Measurements from ENCODE around the gene SREBF1. TPM values are rescaled to one million over a fixed set of nuclear protein-coding genes. Genes with fewer than 3 reads are reported as not detected.

The SREBF1 gene
- total RNA-seq, 1 donor from 2014 or later = 86.9 TPM

DNA sequence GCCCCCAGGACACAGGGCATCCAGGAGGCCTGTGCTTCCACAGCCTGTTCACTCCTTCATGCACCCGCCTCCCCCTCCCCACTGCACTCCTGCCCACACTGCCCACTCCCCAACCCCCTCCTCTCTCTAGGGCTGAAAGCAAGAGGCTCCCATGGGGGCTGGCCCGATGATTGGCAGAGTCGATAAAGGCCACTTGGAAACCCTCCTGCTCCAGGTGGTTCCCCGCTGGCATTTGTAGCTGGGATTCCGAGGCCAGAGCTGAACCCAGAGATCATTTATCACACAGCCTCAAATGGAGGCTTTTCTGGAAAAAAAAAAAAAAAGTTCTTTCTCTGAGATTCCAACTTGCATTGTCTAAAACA, 74.1 kb downstream of the SREBF1 start:
- no peak for DNase-seq (ENCODE audit: extremely low spot score, unreplicated experiment)
- peaks cover 3% of the 10 kb centered on the region for H3K36me3 Mint-ChIP-seq (ENCODE audit: unreplicated experiment)
- no peak overlapping the region for H3K27ac Mint-ChIP-seq (ENCODE audit: unreplicated experiment)
- TF ChIP-seq, protein P1, sequence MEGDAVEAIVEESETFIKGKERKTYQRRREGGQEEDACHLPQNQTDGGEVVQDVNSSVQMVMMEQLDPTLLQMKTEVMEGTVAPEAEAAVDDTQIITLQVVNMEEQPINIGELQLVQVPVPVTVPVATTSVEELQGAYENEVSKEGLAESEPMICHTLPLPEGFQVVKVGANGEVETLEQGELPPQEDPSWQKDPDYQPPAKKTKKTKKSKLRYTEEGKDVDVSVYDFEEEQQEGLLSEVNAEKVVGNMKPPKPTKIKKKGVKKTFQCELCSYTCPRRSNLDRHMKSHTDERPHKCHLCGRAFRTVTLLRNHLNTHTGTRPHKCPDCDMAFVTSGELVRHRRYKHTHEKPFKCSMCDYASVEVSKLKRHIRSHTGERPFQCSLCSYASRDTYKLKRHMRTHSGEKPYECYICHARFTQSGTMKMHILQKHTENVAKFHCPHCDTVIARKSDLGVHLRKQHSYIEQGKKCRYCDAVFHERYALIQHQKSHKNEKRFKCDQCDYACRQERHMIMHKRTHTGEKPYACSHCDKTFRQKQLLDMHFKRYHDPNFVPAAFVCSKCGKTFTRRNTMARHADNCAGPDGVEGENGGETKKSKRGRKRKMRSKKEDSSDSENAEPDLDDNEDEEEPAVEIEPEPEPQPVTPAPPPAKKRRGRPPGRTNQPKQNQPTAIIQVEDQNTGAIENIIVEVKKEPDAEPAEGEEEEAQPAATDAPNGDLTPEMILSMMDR (IDR thresholded peaks at IDR 0.05) = no peak
- H3K4me1 Mint-ChIP-seq (ENCODE audit: unreplicated experiment) = peaks cover 24% of the 10 kb centered on the region
- no peaks in the 10 kb centered on the region for H3K27me3 Mint-ChIP-seq (ENCODE audit: unreplicated experiment)
- no peak overlapping the region for H3K4me3 Mint-ChIP-seq (ENCODE audit: unreplicated experiment)
- H3K9me3 Mint-ChIP-seq (ENCODE audit: unreplicated experiment) = no peaks in the 10 kb centered on the region

Small RNA genes within 50 kb of the gene (microRNA-seq; reads per million reads assigned to microRNA genes)
- 45.5 reads per million, percentile 41 among the genes with 10 or more reads in this experiment for gene MIR33B (ENCODE audit: unreplicated experiment)
- gene MIR6777 (ENCODE audit: unreplicated experiment) = not detected

Other genes with a start within 250 kb of the SREBF1 start
- 25.6 and 31.0 TPM in 2 replicates for gene PEMT, start 245.3 kb downstream of the SREBF1 start, total RNA-seq
- 40.0 and 40.1 TPM in 2 replicates for gene RAI1, start 155.5 kb downstream of the SREBF1 start, total RNA-seq
- 69.7 and 69.8 TPM in 2 replicates for gene TOM1L2, start 135.4 kb upstream of the SREBF1 start, total RNA-seq
- 2.1 and 2.9 TPM in 2 replicates for gene DRC3, start 135.9 kb upstream of the SREBF1 start, total RNA-seq
- gene ATPAF2, start 202.2 kb upstream of the SREBF1 start, total RNA-seq = 21.8 and 26.6 TPM in 2 replicates
- gene GID4, start 202.4 kb upstream of the SREBF1 start, total RNA-seq = 9.2 and 12.9 TPM in 2 replicates

Measured in osteocyte (in vitro differentiated cells).